NOMO-1 treated with DMSO at 0.1 percent for 48 hours (cell line): ENCODE measurements around the gene PRTG.

Source experiments
- DNase-seq: peaks from one replicate; lab custom pipeline; 2025; ENCODE audit not compliant: unreplicated experiment; lab: John Stamatoyannopoulos, UW

Gene PRTG

GRCh38 chr15:55576943-55577342, 166.0 kb downstream of the PRTG start:
- no peak for DNase-seq

- DNase-seq = no peak
Measured at GRCh38 chr15:55574096-55574495, 168.9 kb downstream of the PRTG start.

GRCh38 chr15:55573224-55573623, 169.7 kb downstream of the PRTG start:
- no peak for DNase-seq

- no peak for DNase-seq
Measured at GRCh38 chr15:55564347-55565145, 178.4 kb downstream of the PRTG start.

GRCh38 chr15:55562601-55563000, 180.4 kb downstream of the PRTG start:
- no peak for DNase-seq
